GM19035 (cell line): ENCODE measurements around the gene TRAF5.
A peak's percentile ranks its signal among the peaks of the same experiment; 100 is the strongest.

ENCODE experiments used
- ATAC-seq: cut with Tn5 transposase; IDR thresholded peaks from one replicate; pipeline ENCODE4 v1.9.1; 2021; ENCODE audit not compliant: unreplicated experiment

Gene TRAF5

DNA sequence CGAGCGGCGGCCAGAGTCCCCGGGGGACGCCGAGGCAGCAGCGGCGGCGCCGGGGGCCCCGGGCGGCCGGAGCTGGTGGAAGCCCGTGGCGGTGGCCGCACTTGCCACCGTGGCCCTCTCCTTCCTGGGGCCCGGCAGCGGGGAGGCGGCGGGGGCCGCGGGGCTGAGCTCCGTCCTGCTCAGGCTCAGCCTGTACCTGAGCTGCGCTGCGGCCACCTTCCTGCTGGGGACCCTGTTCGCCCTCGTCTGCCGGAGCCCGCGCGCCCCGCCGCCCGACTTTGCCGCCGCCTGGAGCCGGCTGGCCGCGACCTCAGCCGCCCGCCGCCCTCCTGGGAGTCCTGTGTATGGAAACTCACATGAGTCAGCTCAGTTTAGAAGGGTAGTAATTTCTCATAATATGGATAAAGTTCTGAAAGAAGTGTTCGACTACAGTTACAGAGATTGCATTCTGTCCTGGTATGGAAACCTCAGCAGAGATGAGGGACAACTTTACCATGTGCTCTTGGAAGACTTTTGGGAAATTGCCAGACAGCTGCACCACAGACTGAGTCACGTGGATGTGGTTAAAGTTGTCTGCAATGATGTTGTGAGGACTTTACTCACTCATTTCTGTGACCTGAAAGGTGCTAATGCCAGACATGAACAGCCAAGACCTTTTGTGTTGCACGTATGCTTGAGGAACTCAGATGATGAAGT, 90.1 kb downstream of the TRAF5 start:
- ATAC-seq, result peak; percentile 60

DNA sequence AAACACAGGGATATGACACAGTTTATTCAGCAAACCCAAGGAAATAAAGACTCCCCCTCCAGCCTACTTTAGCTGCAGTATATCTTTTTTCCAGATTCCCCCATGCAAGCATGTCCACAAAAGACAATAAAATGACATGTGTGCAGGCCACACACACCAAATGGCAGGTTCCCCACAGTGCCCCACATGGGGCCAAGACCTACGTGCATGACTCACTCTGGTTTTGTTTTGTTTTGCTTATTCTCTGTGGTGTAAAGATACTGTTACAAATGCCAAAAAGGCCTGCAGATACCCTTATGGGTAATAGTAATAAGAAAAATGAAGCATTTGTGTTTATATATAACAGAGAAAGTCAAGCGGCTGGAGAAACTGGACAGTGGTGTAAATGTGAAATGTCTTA, 93.8 kb downstream of the TRAF5 start:
- ATAC-seq, result no peak

DNA sequence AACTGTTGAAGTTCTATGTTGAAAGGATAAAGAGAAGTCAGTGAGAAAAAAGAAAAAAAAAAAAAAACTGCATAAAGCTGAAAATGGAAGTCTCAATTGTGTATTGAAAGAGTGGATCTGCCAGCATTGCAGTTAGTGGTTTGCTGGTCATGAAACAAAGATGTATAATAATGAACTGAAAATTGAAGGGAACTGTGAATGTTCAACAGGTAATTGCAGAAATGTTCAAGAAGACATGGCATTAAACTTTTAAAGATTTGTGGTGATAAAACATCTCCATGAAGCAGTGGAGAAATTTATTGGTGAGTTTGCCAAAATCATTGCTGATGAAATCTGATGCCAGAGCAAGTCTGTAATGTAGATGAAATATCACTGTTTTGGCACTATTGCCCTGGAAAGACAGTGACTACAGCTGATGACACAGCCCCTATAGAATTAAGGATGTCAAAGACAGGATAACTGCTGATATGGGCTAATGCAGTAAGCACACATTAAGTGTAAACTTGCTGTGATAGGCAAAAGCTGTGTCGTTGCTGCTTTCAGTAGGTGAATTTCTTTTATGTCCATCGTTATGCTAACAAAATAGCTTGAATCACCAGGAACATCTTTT, 94.3 kb downstream of the TRAF5 start:
- ATAC-seq, result no peak

DNA sequence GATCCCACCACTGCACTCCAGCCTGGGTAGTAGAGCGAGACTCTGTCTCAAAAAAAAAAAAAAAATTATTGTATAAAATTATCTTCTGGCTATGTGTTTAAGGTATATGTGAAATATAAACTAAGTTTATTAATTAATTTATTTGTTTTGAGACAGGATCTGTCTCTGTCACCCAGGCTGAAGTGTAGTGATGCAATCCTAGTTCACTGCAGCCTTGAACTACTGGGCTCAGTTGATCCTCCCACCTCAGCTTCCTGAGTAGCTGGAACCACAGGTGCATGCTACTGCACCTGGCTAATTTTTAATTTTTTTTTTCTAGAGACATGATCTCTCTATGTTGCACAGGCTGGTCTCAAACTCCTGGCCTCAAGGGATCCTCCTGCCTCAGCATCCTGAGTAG, 97.4 kb downstream of the TRAF5 start:
- ATAC-seq, result no peak
